ENCODE results near the gene PLD4.
"Not testable (repeated sequence)": the region's sequence is repeated elsewhere in the genome, so short reads cannot be mapped to it uniquely, and the experiment has no call there.

Gene PLD4

GRCh38 chr14:104886690-104887622 lies 37.7 kb upstream of the PLD4 start:
- no peak for DNase-seq

GRCh38 chr14:104887623-104888488 lies 36.8 kb upstream of the PLD4 start:
- no peak for DNase-seq

GRCh38 chr14:104888489-104889374 lies 35.9 kb upstream of the PLD4 start:
- no peak for DNase-seq

- no peak for DNase-seq
Measured at GRCh38 chr14:104889375-104889757, 35.3 kb upstream of the PLD4 start.

GRCh38 chr14:104890292-104890691 lies 34.4 kb upstream of the PLD4 start:
- not testable (repeated sequence) for DNase-seq

GRCh38 chr14:104891121-104891551 lies 33.5 kb upstream of the PLD4 start:
- DNase-seq, result no peak

- no peak for DNase-seq
Measured at GRCh38 chr14:104891664-104892530, 32.8 kb upstream of the PLD4 start.

GRCh38 chr14:104892531-104893434 lies 31.9 kb upstream of the PLD4 start:
- no peak for DNase-seq

- DNase-seq, result no peak
Measured at GRCh38 chr14:104893435-104894207, 31.1 kb upstream of the PLD4 start.

GRCh38 chr14:104894331-104895206 lies 30.1 kb upstream of the PLD4 start:
- DNase-seq, result no peak

GRCh38 chr14:104895207-104895785 lies 29.4 kb upstream of the PLD4 start:
- no peak for DNase-seq

GRCh38 chr14:104895786-104896661 lies 28.7 kb upstream of the PLD4 start:
- no peak for DNase-seq

GRCh38 chr14:104897330-104898194 lies 27.1 kb upstream of the PLD4 start:
- no peak for DNase-seq

GRCh38 chr14:104898195-104898558 lies 26.5 kb upstream of the PLD4 start:
- DNase-seq, result no peak

- no peak for DNase-seq
Measured at GRCh38 chr14:104898870-104899510, 25.7 kb upstream of the PLD4 start.

- no peak for DNase-seq
Measured at GRCh38 chr14:104899781-104900180, 24.9 kb upstream of the PLD4 start.

Data from activated naive CD4-positive, alpha-beta T cell (primary cell).